Sigmoid colon (tissue), 4 donors: ENCODE results near the gene LARGE1.

Experiments used
- CTCF ChIP-seq, 4 experiments: fragments of 450-650 bp in 3 of 4; fragments of 200-600 bp in 1 of 4; IDR thresholded peaks; one replicate each; pipeline ENCODE4 v1.5.1; 2016 to 2019; ENCODE audit warnings: antibody characterized with exemption in 4 of 4, mild to moderate bottlenecking in 3 of 4, moderate library complexity in 2 of 4
- EP300 ChIP-seq, 4 donors: sonication (generic); formaldehyde crosslinking; IDR thresholded peaks; one replicate each; pipeline ENCODE4 v1.6.1; 2017; ENCODE audit warnings: antibody characterized with exemption in 4 of 4
- POLR2A ChIP-seq, 2 donors: fragments of 450-650 bp; IDR thresholded peaks; one replicate each; pipeline ENCODE4 v1.6.1; 2016; ENCODE audit warnings: antibody characterized with exemption in 2 of 2, mild to moderate bottlenecking in 2 of 2, moderate library complexity in 2 of 2
- POLR2AphosphoS5 ChIP-seq, 4 donors: sonication (generic); formaldehyde crosslinking; IDR thresholded peaks; one replicate each; pipeline ENCODE4 v1.6.1; 2017; ENCODE audit warnings: antibody characterized with exemption in 4 of 4

GRCh38 chr22:33380789-33381530, 539.3 kb downstream of the LARGE1 start:
- TF ChIP-seq POLR2A (IDR thresholded peaks at IDR 0.05) (no peak), CTCF (IDR thresholded peaks at IDR 0.05) (no peak), POLR2AphosphoS5 (IDR thresholded peaks at IDR 0.05) (no peak), EP300 (IDR thresholded peaks at IDR 0.05) (no peak)
